Activated T-cell treated with anti-CD3 and anti-CD28 coated beads, Interleukin-2, amount 50 U/mL, for 24 hours (primary cell): ENCODE data around the gene TMEM158.
A peak's percentile ranks its signal among the peaks of the same experiment; 100 is the strongest.

Experiments
- DNase-seq: peaks from one replicate; pipeline ENCODE4 v3.0.0-alpha.2; 2020
- H3K27ac Mint-ChIP-seq: 2 replicates; pipeline ENCODE4 v1.8.0; 2020; ENCODE audit warnings: mild to moderate bottlenecking, mixed read lengths
- H3K27me3 Mint-ChIP-seq: 2 replicates; pipeline ENCODE4 v1.8.0; 2020; ENCODE audit warnings: mixed read lengths
- H3K36me3 Mint-ChIP-seq: 2 replicates; pipeline ENCODE4 v1.8.0; 2020; ENCODE audit warnings: low read depth, mixed read lengths
- H3K4me1 Mint-ChIP-seq: 2 replicates; pipeline ENCODE4 v1.8.0; 2020; ENCODE audit warnings: low read depth, mixed read lengths
- H3K4me3 Mint-ChIP-seq: 2 replicates; pipeline ENCODE4 v1.8.0; 2020; ENCODE audit warnings: mild to moderate bottlenecking, moderate library complexity, mixed read lengths
- H3K9me3 Mint-ChIP-seq: 2 replicates; pipeline ENCODE4 v1.8.0; 2020; ENCODE audit warnings: mixed read lengths

TMEM158 gene

GRCh38 chr3:45226206-45226915 is at the start of gene TMEM158:
Gene TMEM158, minus strand, starts transcription at chr3:45226287. Its CDS starts 260 bp downstream, at chr3:45226027.
- no peak within 1 kb of the TSS for H3K27ac Mint-ChIP-seq
- H3K4me1 Mint-ChIP-seq: peaks cover 15% of the 10 kb centered on the region
- peak within 1 kb of the TSS; percentile 56 for H3K4me3 Mint-ChIP-seq
- H3K9me3 Mint-ChIP-seq: no peaks in the 10 kb centered on the region
- no peaks in the 10 kb centered on the region for H3K36me3 Mint-ChIP-seq
- peaks cover 74% of the 10 kb centered on the region for H3K27me3 Mint-ChIP-seq
- peak; percentile 84 for DNase-seq

GRCh38 chr3:45275006-45275704 is 49.1 kb upstream of the TMEM158 start:
- H3K27ac Mint-ChIP-seq: no peak overlapping the region

DNA sequence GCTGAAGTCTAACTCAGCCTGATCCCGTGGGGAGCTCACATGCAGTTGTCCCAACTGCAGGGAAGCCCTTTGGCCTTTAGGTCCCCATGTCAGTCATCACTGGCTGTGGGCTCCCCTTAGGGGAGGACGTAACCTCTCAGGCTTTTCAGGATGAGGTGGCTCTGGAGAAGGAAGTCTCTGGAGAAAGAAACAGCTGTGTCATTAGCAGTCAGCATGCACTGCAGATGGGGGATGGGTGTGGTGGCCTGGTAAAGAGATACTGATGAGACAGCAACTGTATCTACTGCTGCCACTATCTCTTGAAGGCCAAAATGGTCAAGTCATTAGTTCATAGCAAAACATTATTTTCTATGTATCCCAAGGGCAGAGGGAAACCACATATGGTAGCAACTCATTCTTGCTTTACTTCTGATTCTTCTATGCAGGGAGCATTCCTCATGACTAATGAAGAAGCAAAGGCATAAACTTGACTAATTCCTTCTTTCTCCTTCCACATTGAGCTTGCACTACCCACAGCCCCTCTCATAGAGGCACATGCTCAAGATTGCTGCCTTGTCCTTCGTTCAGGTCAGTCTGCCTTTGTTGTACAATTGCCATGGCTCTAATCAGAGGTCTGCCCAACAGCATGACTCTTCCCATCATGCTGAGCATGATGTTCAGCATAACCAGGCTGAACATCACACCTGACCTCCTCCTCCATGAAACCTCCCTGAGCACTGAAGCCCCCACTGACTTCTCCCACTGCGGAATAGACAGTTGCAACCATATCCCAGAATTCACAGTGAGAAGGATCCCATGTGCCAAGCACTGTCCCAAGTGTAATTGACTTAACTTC is 47.8 kb upstream of the TMEM158 start:
- peaks cover 18% of the 10 kb centered on the region for H3K9me3 Mint-ChIP-seq
- no peak overlapping the region for H3K4me3 Mint-ChIP-seq
- no peak overlapping the region for H3K27ac Mint-ChIP-seq
- no peak for DNase-seq
- no peaks in the 10 kb centered on the region for H3K4me1 Mint-ChIP-seq
- no peaks in the 10 kb centered on the region for H3K36me3 Mint-ChIP-seq
- H3K27me3 Mint-ChIP-seq: peaks cover 21% of the 10 kb centered on the region

More at GRCh38 chr3:45275006-45275704, 49.1 kb upstream of the TMEM158 start:
- no peaks in the 10 kb centered on the region for H3K4me1 Mint-ChIP-seq
- no peak overlapping the region for H3K4me3 Mint-ChIP-seq
- H3K27me3 Mint-ChIP-seq: peaks cover 21% of the 10 kb centered on the region
- peaks cover 18% of the 10 kb centered on the region for H3K9me3 Mint-ChIP-seq
- no peaks in the 10 kb centered on the region for H3K36me3 Mint-ChIP-seq
- no peak for DNase-seq

DNA sequence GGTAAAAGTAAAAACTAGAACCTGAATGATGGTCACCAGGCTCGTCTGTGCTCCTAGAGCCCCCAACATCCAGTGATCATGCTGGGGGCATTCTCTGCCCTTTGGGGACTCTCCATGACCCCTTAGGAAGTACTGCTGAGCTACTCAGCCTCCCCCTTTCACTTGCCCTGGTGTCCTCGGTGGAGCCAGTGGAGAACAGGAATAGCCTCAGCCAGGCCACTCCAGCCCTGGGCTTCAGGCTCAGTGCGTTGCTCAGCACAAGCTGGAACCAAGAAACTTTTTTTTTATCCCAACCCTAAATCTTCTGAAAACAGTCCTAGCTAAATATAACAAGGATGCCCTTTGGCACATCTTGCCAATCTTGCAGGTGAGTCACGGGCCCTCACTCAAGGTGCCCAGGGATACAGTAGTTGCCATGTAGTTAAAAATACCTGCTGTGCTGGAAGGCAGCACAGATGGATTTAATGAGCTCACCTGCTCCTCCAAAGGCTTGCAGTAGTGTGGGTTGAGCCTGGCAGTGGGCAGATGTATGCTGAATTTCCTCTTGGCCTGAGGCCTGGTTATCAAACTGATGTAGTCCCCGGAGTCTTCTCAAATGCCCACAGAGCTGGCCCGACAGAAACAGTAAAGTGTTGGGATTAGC is 46.9 kb upstream of the TMEM158 start:
- H3K4me3 Mint-ChIP-seq: no peak overlapping the region
- H3K9me3 Mint-ChIP-seq: peaks cover 15% of the 10 kb centered on the region
- H3K27me3 Mint-ChIP-seq: peaks cover 21% of the 10 kb centered on the region
- no peak overlapping the region for H3K27ac Mint-ChIP-seq
- no peaks in the 10 kb centered on the region for H3K4me1 Mint-ChIP-seq
- no peaks in the 10 kb centered on the region for H3K36me3 Mint-ChIP-seq
- no peak for DNase-seq

GRCh38 chr3:45272032-45272810 is 46.1 kb upstream of the TMEM158 start:
- no peak overlapping the region for H3K4me3 Mint-ChIP-seq

DNA sequence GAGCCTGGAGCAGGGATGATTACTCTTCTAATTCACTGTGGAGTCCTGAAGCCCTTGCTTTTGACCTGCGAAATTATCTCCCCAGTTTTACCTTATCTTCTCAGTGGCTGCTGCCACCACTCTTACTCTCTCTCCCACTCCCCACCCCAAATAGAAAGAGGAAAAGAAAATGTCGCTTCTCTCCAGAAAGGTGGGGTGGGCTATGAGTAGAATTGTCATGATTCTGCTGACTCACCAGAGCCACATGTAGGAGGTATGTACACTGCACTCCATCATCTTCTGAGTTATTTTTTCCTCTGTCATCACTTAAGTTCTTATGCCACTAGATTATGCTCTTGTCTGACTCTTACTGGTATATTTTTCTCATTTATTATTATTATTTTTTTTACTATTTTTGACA is 43.9 kb upstream of the TMEM158 start:
- no peak for DNase-seq
- Mint-ChIP-seq H3K9me3 (no peaks in the 10 kb centered on the region), H3K27ac (no peak overlapping the region), H3K27me3 (peaks cover 9% of the 10 kb centered on the region), H3K4me1 (peaks cover 4% of the 10 kb centered on the region), H3K36me3 (no peaks in the 10 kb centered on the region), H3K4me3 (no peak overlapping the region)

More at GRCh38 chr3:45272032-45272810, 46.1 kb upstream of the TMEM158 start:
- no peak overlapping the region for H3K27ac Mint-ChIP-seq
- peaks cover 21% of the 10 kb centered on the region for H3K27me3 Mint-ChIP-seq
- H3K4me1 Mint-ChIP-seq: peaks cover 2% of the 10 kb centered on the region
- peaks cover 9% of the 10 kb centered on the region for H3K9me3 Mint-ChIP-seq
- DNase-seq: no peak
- H3K36me3 Mint-ChIP-seq: no peaks in the 10 kb centered on the region

DNA sequence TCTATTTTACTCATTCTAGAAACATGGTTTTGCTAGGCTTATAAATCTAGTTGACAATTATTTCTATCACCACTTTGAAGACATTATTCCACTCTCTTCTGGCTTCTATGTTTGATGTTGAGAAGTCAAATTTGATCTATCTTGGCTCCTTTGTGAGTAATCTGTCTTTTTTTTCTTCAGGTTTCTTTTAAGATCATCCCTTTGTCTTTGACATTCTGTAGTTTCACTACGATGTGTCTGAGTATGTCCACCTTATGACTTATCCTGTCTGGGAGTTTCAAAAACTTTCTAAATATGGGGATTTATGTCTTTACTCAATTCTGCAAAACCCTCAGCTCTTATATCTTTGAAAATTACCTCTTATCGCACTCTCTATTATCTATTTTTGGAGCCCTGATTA is 41.0 kb upstream of the TMEM158 start:
- DNase-seq: no peak
- H3K4me1 Mint-ChIP-seq: peaks cover 4% of the 10 kb centered on the region
- H3K36me3 Mint-ChIP-seq: no peaks in the 10 kb centered on the region
- no peak overlapping the region for H3K27ac Mint-ChIP-seq
- no peaks in the 10 kb centered on the region for H3K9me3 Mint-ChIP-seq
- no peak overlapping the region for H3K4me3 Mint-ChIP-seq
- H3K27me3 Mint-ChIP-seq: no peaks in the 10 kb centered on the region

GRCh38 chr3:45261333-45262110 is 35.4 kb upstream of the TMEM158 start:
- Mint-ChIP-seq H3K4me3 (no peak overlapping the region), H3K4me1 (no peaks in the 10 kb centered on the region), H3K27ac (no peak overlapping the region), H3K36me3 (no peaks in the 10 kb centered on the region), H3K27me3 (peaks cover 4% of the 10 kb centered on the region), H3K9me3 (no peaks in the 10 kb centered on the region)
- DNase-seq: no peak

GRCh38 chr3:45259133-45259532 is 33.0 kb upstream of the TMEM158 start:
- DNase-seq: no peak

GRCh38 chr3:45258317-45258716 is 32.2 kb upstream of the TMEM158 start:
- H3K27ac Mint-ChIP-seq: no peak overlapping the region
- H3K27me3 Mint-ChIP-seq: peaks cover 5% of the 10 kb centered on the region
- H3K9me3 Mint-ChIP-seq: no peaks in the 10 kb centered on the region
- no peak for DNase-seq
- no peaks in the 10 kb centered on the region for H3K4me1 Mint-ChIP-seq
- no peaks in the 10 kb centered on the region for H3K36me3 Mint-ChIP-seq
- no peak overlapping the region for H3K4me3 Mint-ChIP-seq

More at GRCh38 chr3:45259133-45259532, 33.0 kb upstream of the TMEM158 start:
- no peaks in the 10 kb centered on the region for H3K9me3 Mint-ChIP-seq
- H3K36me3 Mint-ChIP-seq: no peaks in the 10 kb centered on the region
- no peak overlapping the region for H3K27ac Mint-ChIP-seq
- H3K4me3 Mint-ChIP-seq: no peak overlapping the region
- H3K27me3 Mint-ChIP-seq: peaks cover 5% of the 10 kb centered on the region
- no peaks in the 10 kb centered on the region for H3K4me1 Mint-ChIP-seq

GRCh38 chr3:45253316-45253715 is 27.2 kb upstream of the TMEM158 start:
- no peak overlapping the region for H3K27ac Mint-ChIP-seq
- no peaks in the 10 kb centered on the region for H3K36me3 Mint-ChIP-seq

GRCh38 chr3:45252826-45253225 is 26.7 kb upstream of the TMEM158 start:
- H3K4me1 Mint-ChIP-seq: no peaks in the 10 kb centered on the region
- no peaks in the 10 kb centered on the region for H3K9me3 Mint-ChIP-seq
- peaks cover 3% of the 10 kb centered on the region for H3K27me3 Mint-ChIP-seq
- no peak overlapping the region for H3K4me3 Mint-ChIP-seq
- H3K27ac Mint-ChIP-seq: no peak overlapping the region
- no peaks in the 10 kb centered on the region for H3K36me3 Mint-ChIP-seq
- no peak for DNase-seq

More at GRCh38 chr3:45253316-45253715, 27.2 kb upstream of the TMEM158 start:
- peaks cover 5% of the 10 kb centered on the region for H3K27me3 Mint-ChIP-seq
- no peaks in the 10 kb centered on the region for H3K4me1 Mint-ChIP-seq
- DNase-seq: no peak
- no peak overlapping the region for H3K4me3 Mint-ChIP-seq
- H3K9me3 Mint-ChIP-seq: no peaks in the 10 kb centered on the region

GRCh38 chr3:45249391-45249790 is 23.3 kb upstream of the TMEM158 start:
- H3K4me3 Mint-ChIP-seq: no peak overlapping the region
- no peaks in the 10 kb centered on the region for H3K27me3 Mint-ChIP-seq
- H3K4me1 Mint-ChIP-seq: no peaks in the 10 kb centered on the region
- H3K36me3 Mint-ChIP-seq: no peaks in the 10 kb centered on the region
- no peak for DNase-seq
- H3K27ac Mint-ChIP-seq: no peak overlapping the region
- H3K9me3 Mint-ChIP-seq: no peaks in the 10 kb centered on the region
